Sigmoid colon (tissue), 7 donors: ENCODE measurements around the gene MTA1. TPM values are rescaled to one million over a fixed set of nuclear protein-coding genes. Genes with fewer than 3 reads are reported as not detected.

Source experiments
- DNase-seq: peaks from one replicate; pipeline ENCODE4 v3.0.0-alpha.2; 2019
- H3K27ac ChIP-seq, 4 donors: fragments of 200-600 bp; sonication (generic); one replicate each; pipeline ENCODE4 v1.5.1; 2016 to 2019; ENCODE audit warnings: mild to moderate bottlenecking in 1 of 4
- H3K27me3 ChIP-seq, 3 donors: fragments of 200-600 bp; sonication (generic); one replicate each; pipeline ENCODE4 v1.5.1; 2019; ENCODE audit warnings: mild to moderate bottlenecking in 1 of 3
- H3K36me3 ChIP-seq, 4 donors: fragments of 200-600 bp; sonication (generic); one replicate each; pipeline ENCODE4 v1.5.1; 2016 to 2019
- H3K4me1 ChIP-seq, 4 donors: fragments of 200-600 bp; sonication (generic); one replicate each; pipeline ENCODE4 v1.5.1; 2017 to 2019
- H3K4me3 ChIP-seq, 4 donors: fragments of 200-600 bp; sonication (generic); one replicate each; pipeline ENCODE4 v1.5.1; 2017 to 2019; ENCODE audit warnings: mild to moderate bottlenecking in 2 of 4, moderate library complexity in 1 of 4
- H3K9me3 ChIP-seq, 4 donors: fragments of 200-600 bp in 3 of 4; sonication (generic) in 3 of 4; one replicate each; pipeline versions ENCODE4 v1.5.1 to v1.6.1; 2013 to 2019
- CTCF ChIP-seq, 4 experiments: fragments of 450-650 bp in 3 of 4; fragments of 200-600 bp in 1 of 4; IDR thresholded peaks; one replicate each; pipeline ENCODE4 v1.5.1; 2016 to 2019; ENCODE audit warnings: antibody characterized with exemption in 4 of 4, mild to moderate bottlenecking in 3 of 4, moderate library complexity in 2 of 4
- EP300 ChIP-seq, 4 donors: sonication (generic); formaldehyde crosslinking; IDR thresholded peaks; one replicate each; pipeline ENCODE4 v1.6.1; 2017; ENCODE audit warnings: antibody characterized with exemption in 4 of 4
- POLR2A ChIP-seq, 2 donors: fragments of 450-650 bp; IDR thresholded peaks; one replicate each; pipeline ENCODE4 v1.6.1; 2016; ENCODE audit warnings: antibody characterized with exemption in 2 of 2, mild to moderate bottlenecking in 2 of 2, moderate library complexity in 2 of 2
- POLR2AphosphoS5 ChIP-seq, 4 donors: sonication (generic); formaldehyde crosslinking; IDR thresholded peaks; one replicate each; pipeline ENCODE4 v1.6.1; 2017; ENCODE audit warnings: antibody characterized with exemption in 4 of 4
- WGBS, 2 donors: extraction: QIAGEN DNeasy Blood & Tissue Kit; methylation state at CpG; one replicate each; pipeline ENCODE4 v1.1.7; 2013; 5-methylcytosine and 5-hydroxymethylcytosine counted together
- intact Hi-C: fragments of 100-400 bp; cut with DNase I; formaldehyde crosslinking; loops from one replicate; pipeline ENCODE4 v1.15.1; 2023
- polyA plus RNA-seq, 3 donors: library from polyadenylated mRNA; stranded (reverse); fragments of 200-250 nt; gene quantifications; one replicate each; pipeline ENCODE4 v1.2.3, GENCODE V29; 2013
- total RNA-seq, 4 donors: library from RNA; depleted of rRNA; stranded (reverse); fragments of >200 nt; gene quantifications; one replicate each; pipeline ENCODE4 v1.1.0, GENCODE V29; 2016
- donor health status: healthy with polysubstance abuse.
- donor health status: Bipolar disorder and iron deficiency.
- donor health status: healthy.

Gene MTA1
- total and polyA plus RNA-seq, 7 donors: 14.3 to 92.8 (median 44.7) TPM

GRCh38 chr14:105411017-105411941, 8.3 kb upstream of the MTA1 start:
- no peak for TF ChIP-seq EP300 (IDR thresholded peaks at IDR 0.05)
- intact Hi-C loops: loop anchor here (5.0 kb wide), 1 partner anchor 39 kb away; no protein-coding TSS in a partner anchor
- H3K9me3 ChIP-seq: no peaks in the 10 kb centered on the region
- no peaks in the 10 kb centered on the region for H3K36me3 ChIP-seq
- no peak overlapping the region for H3K27ac ChIP-seq
- WGBS, 2 donors: 5 to 10% methylated on average over 86 of the region's 86 CpGs
- H3K4me1 ChIP-seq: peaks cover 0 to 33% (median 27%) of the 10 kb centered on the region in 4 donors
- H3K27me3 ChIP-seq: peaks cover 10 to 34% (median 24%) of the 10 kb centered on the region in 3 donors
- peak; percentile 71 for DNase-seq
- H3K4me3 ChIP-seq: peak overlapping the region in 3 of 4 donors; percentile 8 to 43 (median 38)

GRCh38 chr14:105411985-105412770, 7.4 kb upstream of the MTA1 start:
- Histone ChIP-seq H3K27ac (no peak overlapping the region), H3K4me1 (peaks cover 0 to 33% (median 27%) of the 10 kb centered on the region in 4 donors), H3K27me3 (peaks cover 10 to 34% (median 24%) of the 10 kb centered on the region in 3 donors), H3K36me3 (no peaks in the 10 kb centered on the region), H3K4me3 (no peak overlapping the region), H3K9me3 (no peaks in the 10 kb centered on the region)
- no peak for TF ChIP-seq POLR2A (IDR thresholded peaks at IDR 0.05)
- no peak for TF ChIP-seq EP300 (IDR thresholded peaks at IDR 0.05)
- no peak for TF ChIP-seq CTCF (IDR thresholded peaks at IDR 0.05)
- TF ChIP-seq POLR2AphosphoS5 (IDR thresholded peaks at IDR 0.05): no peak
- intact Hi-C loops: loop anchor here (5.0 kb wide), 1 partner anchor 40 kb away; no protein-coding TSS in a partner anchor
- peak; percentile 66 for DNase-seq
- 74 to 80% methylated on average over 17 of the region's 17 CpGs for WGBS, 2 donors

- 73 to 84% methylated on average over 8 of the region's 8 CpGs for WGBS, 2 donors
- no peak overlapping the region for H3K27ac ChIP-seq
- peaks cover 0 to 33% (median 27%) of the 10 kb centered on the region in 4 donors for H3K4me1 ChIP-seq
- DNase-seq: no peak
- H3K9me3 ChIP-seq: no peaks in the 10 kb centered on the region
- no peak overlapping the region for H3K4me3 ChIP-seq
- peaks cover 10 to 34% (median 24%) of the 10 kb centered on the region in 3 donors for H3K27me3 ChIP-seq
- H3K36me3 ChIP-seq: no peaks in the 10 kb centered on the region
- intact Hi-C loops: loop anchor here (5.0 kb wide), 1 partner anchor 41 kb away; no protein-coding TSS in a partner anchor
- TF ChIP-seq CTCF (IDR thresholded peaks at IDR 0.05) (no peak), POLR2A (IDR thresholded peaks at IDR 0.05) (no peak), POLR2AphosphoS5 (IDR thresholded peaks at IDR 0.05) (no peak)
Measured at GRCh38 chr14:105412771-105413543, 6.7 kb upstream of the MTA1 start.

- intact Hi-C loops: loop anchor here (5.0 kb wide), 1 partner anchor 41 kb away; no protein-coding TSS in a partner anchor
- peaks cover 0 to 37% (median 29%) of the 10 kb centered on the region in 4 donors for H3K4me1 ChIP-seq
- no peak overlapping the region for H3K4me3 ChIP-seq
- H3K27me3 ChIP-seq: peaks cover 10 to 34% (median 24%) of the 10 kb centered on the region in 3 donors
- TF ChIP-seq POLR2AphosphoS5 (IDR thresholded peaks at IDR 0.05): no peak
- no peak for TF ChIP-seq POLR2A (IDR thresholded peaks at IDR 0.05)
- TF ChIP-seq EP300 (IDR thresholded peaks at IDR 0.05): no peak
- TF ChIP-seq CTCF (IDR thresholded peaks at IDR 0.05): no peak
- no peak for DNase-seq
- no peak overlapping the region for H3K27ac ChIP-seq
- no peaks in the 10 kb centered on the region for H3K9me3 ChIP-seq
- WGBS, 2 donors: 96 to 98% methylated on average over 2 of the region's 2 CpGs
- H3K36me3 ChIP-seq: no peaks in the 10 kb centered on the region
Measured at GRCh38 chr14:105413544-105413886, 6.1 kb upstream of the MTA1 start.
